WERI-Rb-1 (cell line): ENCODE results near the gene NKAIN1.
"Not testable (repeated sequence)": the region's sequence is repeated elsewhere in the genome, so short reads cannot be mapped to it uniquely, and the experiment has no call there.

ENCODE experiments used
- DNase-seq: peaks from one replicate; pipeline ENCODE4 v3.0.0-alpha.2; 2020
- H3K27ac ChIP-seq: fragments of 250-450 bp; sonication (Bioruptor Pico); 2 replicates; pipeline ENCODE4 v1.5.1; 2020; ENCODE audit warnings: mild to moderate bottlenecking, moderate library complexity
- H3K27me3 ChIP-seq: fragments of 250-450 bp; sonication (Bioruptor Pico); 2 replicates; pipeline ENCODE4 v1.5.1; 2021; ENCODE audit warnings: mild to moderate bottlenecking, low read depth, moderate library complexity; ENCODE audit not compliant: insufficient read depth, severe bottlenecking
- H3K36me3 ChIP-seq: fragments of 250-450 bp; sonication (Bioruptor Pico); 2 replicates; pipeline ENCODE4 v1.5.1; 2020; ENCODE audit warnings: mild to moderate bottlenecking, moderate library complexity
- H3K4me3 ChIP-seq: 2 replicates; pipeline ENCODE4 v1.5.1; 2011; ENCODE audit warnings: low read depth, mild to moderate bottlenecking, control low read depth, low read length
- H3K9me3 ChIP-seq: fragments of 250-450 bp; sonication (Bioruptor Pico); 2 replicates; pipeline ENCODE4 v1.5.1; 2021; ENCODE audit warnings: mild to moderate bottlenecking, moderate library complexity; ENCODE audit not compliant: severe bottlenecking
- TF ChIP-seq, protein P1 (sequence below): IDR thresholded peaks from 2 replicates; pipeline ENCODE4 v1.5.1; 2011; ENCODE audit warnings: low read depth, mild to moderate bottlenecking, control low read depth, inconsistent platforms, low read length

The NKAIN1 gene

GRCh38 chr1:31199236-31199790 lies 40.4 kb downstream of the NKAIN1 start:
- Histone ChIP-seq H3K4me3 (no peak overlapping the region), H3K27me3 (no peaks in the 10 kb centered on the region), H3K9me3 (no peaks in the 10 kb centered on the region), H3K36me3 (no peaks in the 10 kb centered on the region), H3K27ac (no peak overlapping the region)
- no peak for DNase-seq
- TF ChIP-seq, protein P1, sequence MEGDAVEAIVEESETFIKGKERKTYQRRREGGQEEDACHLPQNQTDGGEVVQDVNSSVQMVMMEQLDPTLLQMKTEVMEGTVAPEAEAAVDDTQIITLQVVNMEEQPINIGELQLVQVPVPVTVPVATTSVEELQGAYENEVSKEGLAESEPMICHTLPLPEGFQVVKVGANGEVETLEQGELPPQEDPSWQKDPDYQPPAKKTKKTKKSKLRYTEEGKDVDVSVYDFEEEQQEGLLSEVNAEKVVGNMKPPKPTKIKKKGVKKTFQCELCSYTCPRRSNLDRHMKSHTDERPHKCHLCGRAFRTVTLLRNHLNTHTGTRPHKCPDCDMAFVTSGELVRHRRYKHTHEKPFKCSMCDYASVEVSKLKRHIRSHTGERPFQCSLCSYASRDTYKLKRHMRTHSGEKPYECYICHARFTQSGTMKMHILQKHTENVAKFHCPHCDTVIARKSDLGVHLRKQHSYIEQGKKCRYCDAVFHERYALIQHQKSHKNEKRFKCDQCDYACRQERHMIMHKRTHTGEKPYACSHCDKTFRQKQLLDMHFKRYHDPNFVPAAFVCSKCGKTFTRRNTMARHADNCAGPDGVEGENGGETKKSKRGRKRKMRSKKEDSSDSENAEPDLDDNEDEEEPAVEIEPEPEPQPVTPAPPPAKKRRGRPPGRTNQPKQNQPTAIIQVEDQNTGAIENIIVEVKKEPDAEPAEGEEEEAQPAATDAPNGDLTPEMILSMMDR: no peak

DNA sequence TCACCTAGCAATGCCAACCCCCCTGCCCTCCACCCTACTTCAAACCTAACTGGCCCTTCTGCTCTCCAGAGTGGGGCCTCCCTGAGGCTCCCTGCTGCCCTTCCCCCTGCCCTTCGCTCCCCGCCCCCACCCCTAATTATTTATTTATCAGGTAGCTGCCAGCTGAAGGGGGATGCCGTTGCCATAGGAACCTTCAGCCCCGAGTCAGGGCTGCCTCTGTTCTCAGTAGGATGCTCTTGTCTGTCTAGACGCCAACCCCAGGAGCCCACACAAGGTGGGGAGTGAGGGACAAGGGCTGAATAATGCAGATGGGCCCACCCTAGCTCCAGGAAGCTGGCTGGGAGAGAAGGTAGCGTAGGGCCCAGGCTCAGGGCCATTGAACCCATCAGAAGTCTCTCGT lies 41.1 kb downstream of the NKAIN1 start:
- H3K36me3 ChIP-seq: no peaks in the 10 kb centered on the region
- TF ChIP-seq, protein P1: no peak
- H3K4me3 ChIP-seq: no peak overlapping the region
- DNase-seq: no peak
- no peaks in the 10 kb centered on the region for H3K27me3 ChIP-seq
- H3K9me3 ChIP-seq: no peaks in the 10 kb centered on the region
- H3K27ac ChIP-seq: no peak overlapping the region

DNA sequence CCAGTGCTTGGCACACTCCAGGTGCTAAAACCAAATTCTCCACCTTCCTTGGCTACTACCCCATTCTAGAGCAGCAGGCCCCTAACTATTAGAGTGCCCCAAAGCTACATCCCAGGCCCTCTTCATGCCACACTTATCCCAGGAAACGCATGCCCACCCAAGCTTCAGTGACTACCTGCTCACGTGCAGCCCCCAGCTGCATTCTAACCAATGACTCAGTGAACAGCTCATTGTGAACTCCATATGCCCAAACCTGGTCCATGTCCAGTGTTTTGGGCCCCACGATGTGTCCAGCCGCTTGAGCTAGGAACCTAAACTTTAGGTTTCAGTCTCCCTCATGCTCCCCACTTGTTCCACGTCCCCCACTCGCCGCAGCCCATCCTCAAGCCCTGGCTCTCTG lies 41.5 kb downstream of the NKAIN1 start:
- Histone ChIP-seq H3K36me3 (no peaks in the 10 kb centered on the region), H3K4me3 (no peak overlapping the region), H3K27ac (no peak overlapping the region), H3K9me3 (no peaks in the 10 kb centered on the region), H3K27me3 (no peaks in the 10 kb centered on the region)
- no peak for DNase-seq
- TF ChIP-seq, protein P1: no peak

DNA sequence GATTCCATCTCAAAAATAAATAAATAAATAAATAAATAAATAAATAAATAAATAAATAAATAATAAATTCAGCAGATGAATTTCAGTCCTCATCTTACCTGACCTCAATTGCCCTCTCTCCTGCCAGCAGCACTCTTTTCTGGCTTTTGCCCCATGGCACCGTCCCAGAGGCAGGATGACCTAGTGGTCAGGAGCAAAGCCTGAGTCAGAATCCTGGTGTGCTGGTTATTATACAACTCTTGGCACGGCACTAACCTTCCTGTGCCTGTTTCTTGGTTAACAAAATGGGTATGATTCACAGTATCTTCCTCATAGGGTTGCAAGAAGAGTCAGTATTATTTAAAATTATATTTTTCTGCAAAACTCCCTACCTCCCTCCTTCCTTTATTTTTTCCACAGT lies 43.0 kb downstream of the NKAIN1 start:
- Histone ChIP-seq H3K36me3 (no peaks in the 10 kb centered on the region), H3K27me3 (no peaks in the 10 kb centered on the region), H3K9me3 (no peaks in the 10 kb centered on the region), H3K27ac (no peak overlapping the region), H3K4me3 (no peak overlapping the region)
- DNase-seq: no peak
- TF ChIP-seq, protein P1: no peak

- H3K36me3 ChIP-seq, H3K4me3 ChIP-seq, H3K27me3 ChIP-seq, H3K27ac ChIP-seq, H3K9me3 ChIP-seq, DNase-seq: not testable (repeated sequence)
Observed at GRCh38 chr1:31195267-31195666, 44.4 kb downstream of the NKAIN1 start.

GRCh38 chr1:31193729-31194128 lies 46.0 kb downstream of the NKAIN1 start:
- TF ChIP-seq, protein P1: no peak
- no peak overlapping the region for H3K27ac ChIP-seq
- no peaks in the 10 kb centered on the region for H3K36me3 ChIP-seq
- DNase-seq: no peak
- H3K4me3 ChIP-seq: no peak overlapping the region
- H3K9me3 ChIP-seq: no peaks in the 10 kb centered on the region
- no peaks in the 10 kb centered on the region for H3K27me3 ChIP-seq
